Measurements from ENCODE around the gene FCER1G. TPM values are rescaled to one million over a fixed set of nuclear protein-coding genes. Genes with fewer than 3 reads are reported as not detected.
"Not testable (repeated sequence)": the region's sequence is repeated elsewhere in the genome, so short reads cannot be mapped to it uniquely, and the experiment has no call there.

The FCER1G gene
- total RNA-seq, 2 donors from 2014 or later: 0.68 to 0.69 TPM

GRCh38 chr1:161222175-161223019 is 7.3 kb downstream of the FCER1G start:
- Mint-ChIP-seq H3K36me3 (ENCODE audit: low read depth) (peaks cover 12% of the 10 kb centered on the region), H3K4me1 (peaks cover 72% of the 10 kb centered on the region), H3K27ac (no peak overlapping the region), H3K4me3 (peak overlapping the region; percentile 48), H3K9me3 (no peaks in the 10 kb centered on the region), H3K27me3 (ENCODE audit: insufficient read depth) (no peaks in the 10 kb centered on the region)
- no peaks in the 10 kb centered on the region for H3K36me3 ChIP-seq (ENCODE audit: control insufficient read depth, insufficient read depth, low read length)
- H3K4me3 ChIP-seq (ENCODE audit: low read length): peak overlapping the region; percentile 76
- DNase-seq: no peak
- TF ChIP-seq CTCF (conservative IDR thresholded peaks at IDR 0.05): no peak
- 97% methylated on average over 3 to 6 of the region's 6 CpGs for WGBS, 2 experiments (ENCODE audit: insufficient coverage in 1 of 2, insufficient read length in 1 of 2)
- no peaks in the 10 kb centered on the region for H3K27me3 ChIP-seq (ENCODE audit: control insufficient read depth, insufficient read depth, low read length, poor library complexity, severe bottlenecking)
- no peak overlapping the region for H3K27ac ChIP-seq (ENCODE audit: low read depth, low read length)
- no peaks in the 10 kb centered on the region for H3K9me3 ChIP-seq (ENCODE audit: control insufficient read depth, low read length)
- no peak overlapping the region for H3K9ac ChIP-seq (ENCODE audit: extremely low read depth, low read length, poor library complexity, severe bottlenecking)
- H3K4me1 ChIP-seq (ENCODE audit: control insufficient read depth, insufficient read depth, low read length): peaks cover 14% of the 10 kb centered on the region

DNA sequence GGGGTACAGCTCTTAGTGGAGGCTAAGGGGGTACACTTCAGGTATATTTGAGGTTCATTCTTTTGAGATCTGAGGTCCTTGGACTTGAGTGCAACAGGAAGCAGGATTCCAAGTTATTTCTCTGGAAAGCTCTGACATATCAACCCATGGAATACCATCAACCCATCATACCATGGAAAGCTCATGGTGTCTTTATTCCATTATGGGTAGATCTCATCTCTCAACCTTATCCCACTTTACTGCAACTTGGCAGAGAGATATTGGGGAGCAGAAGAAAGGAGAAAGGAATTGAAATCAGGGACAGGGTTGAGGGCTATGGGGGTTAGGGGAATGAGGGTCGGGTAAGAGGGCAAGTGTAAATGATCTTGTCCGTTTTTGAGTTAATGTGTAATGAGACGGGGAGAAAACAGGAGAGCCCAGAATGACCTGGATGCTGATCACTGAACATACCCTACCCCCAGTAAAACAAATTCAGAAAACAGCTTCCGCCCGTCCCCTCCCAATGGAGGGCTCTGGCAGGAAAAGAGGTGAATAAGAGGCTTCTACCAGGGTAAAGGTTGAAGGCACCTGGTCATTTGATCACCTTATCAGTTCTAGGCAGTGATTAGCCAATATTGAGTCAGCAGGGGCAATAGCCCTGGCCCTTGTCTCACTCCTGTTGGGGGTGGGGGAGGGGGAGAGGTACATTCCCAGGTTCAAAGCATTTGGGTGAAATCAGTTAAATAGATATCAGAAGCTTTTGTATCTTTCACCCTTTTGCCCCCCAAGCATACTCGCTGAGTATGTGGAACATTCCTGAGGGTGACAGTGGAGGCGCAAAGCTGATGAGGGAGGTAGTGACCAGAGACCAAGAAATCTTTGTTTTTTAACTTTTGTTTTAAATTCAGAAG is 9.0 kb downstream of the FCER1G start:
- H3K36me3 Mint-ChIP-seq (ENCODE audit: low read depth): peaks cover 20% of the 10 kb centered on the region
- Histone ChIP-seq H3K4me1 (ENCODE audit: control insufficient read depth, insufficient read depth, low read length) (peaks cover 14% of the 10 kb centered on the region), H3K4me3 (ENCODE audit: low read length) (peak overlapping the region; percentile 76), H3K27me3 (ENCODE audit: control insufficient read depth, insufficient read depth, low read length, poor library complexity, severe bottlenecking) (no peaks in the 10 kb centered on the region), H3K9me3 (ENCODE audit: control insufficient read depth, low read length) (no peaks in the 10 kb centered on the region), H3K9ac (ENCODE audit: extremely low read depth, low read length, poor library complexity, severe bottlenecking) (no peak overlapping the region), H3K36me3 (ENCODE audit: control insufficient read depth, insufficient read depth, low read length) (peaks cover 13% of the 10 kb centered on the region), H3K27ac (ENCODE audit: low read depth, low read length) (no peak overlapping the region)
- 87 to 97% methylated on average over 4 to 7 of the region's 7 CpGs for WGBS, 2 experiments (ENCODE audit: insufficient coverage in 1 of 2, insufficient read length in 1 of 2)
- peaks cover 57% of the 10 kb centered on the region for H3K4me1 Mint-ChIP-seq
- DNase-seq: peak; percentile 71
- TF ChIP-seq CTCF (conservative IDR thresholded peaks at IDR 0.05): no peak
- H3K27ac Mint-ChIP-seq: peak overlapping the region; percentile 85
- no peaks in the 10 kb centered on the region for H3K9me3 Mint-ChIP-seq
- no peaks in the 10 kb centered on the region for H3K27me3 Mint-ChIP-seq (ENCODE audit: insufficient read depth)
- peak overlapping the region; percentile 48 for H3K4me3 Mint-ChIP-seq

GRCh38 chr1:161224695-161225087 is 9.6 kb downstream of the FCER1G start:
- H3K4me1 ChIP-seq (ENCODE audit: control insufficient read depth, insufficient read depth, low read length): peaks cover 14% of the 10 kb centered on the region
- peaks cover 20% of the 10 kb centered on the region for H3K36me3 Mint-ChIP-seq (ENCODE audit: low read depth)
- not testable (repeated sequence) for H3K27me3 ChIP-seq (ENCODE audit: control insufficient read depth, insufficient read depth, low read length, poor library complexity, severe bottlenecking); H3K27ac ChIP-seq (ENCODE audit: low read depth, low read length); DNase-seq; H3K27me3 Mint-ChIP-seq (ENCODE audit: insufficient read depth); H3K4me3 ChIP-seq (ENCODE audit: low read length); H3K9ac ChIP-seq (ENCODE audit: extremely low read depth, low read length, poor library complexity, severe bottlenecking); H3K9me3 ChIP-seq (ENCODE audit: control insufficient read depth, low read length); H3K4me3 Mint-ChIP-seq; H3K9me3 Mint-ChIP-seq
- H3K4me1 Mint-ChIP-seq: peaks cover 51% of the 10 kb centered on the region
- 87 to 95% methylated on average over 12 to 13 of the region's 13 CpGs for WGBS, 2 experiments (ENCODE audit: insufficient coverage in 1 of 2, insufficient read length in 1 of 2)
- peak overlapping the region; percentile 85 for H3K27ac Mint-ChIP-seq
- peaks cover 14% of the 10 kb centered on the region for H3K36me3 ChIP-seq (ENCODE audit: control insufficient read depth, insufficient read depth, low read length)

All from endodermal cell (in vitro differentiated cells).